ENCODE data around the gene SPTBN1.

DNA sequence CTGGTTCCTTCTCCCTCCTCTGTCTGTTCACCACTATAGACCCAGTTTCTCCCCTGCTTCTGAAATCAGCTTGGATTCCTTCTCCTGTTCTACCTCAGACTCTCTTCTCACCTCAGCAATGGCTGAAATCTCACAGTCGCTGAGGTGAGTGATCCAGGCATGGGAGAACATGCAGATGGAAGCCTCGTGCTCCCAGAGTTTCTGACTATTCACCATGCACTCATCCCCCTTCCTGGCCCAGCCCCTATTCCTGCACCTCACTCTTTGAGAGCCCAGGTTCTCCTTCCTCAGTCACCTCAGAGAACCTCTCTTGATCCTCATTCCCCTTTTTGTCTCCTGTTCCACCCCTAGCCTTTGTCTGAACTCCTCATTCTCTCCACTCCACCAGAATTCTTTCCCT is 78.5 kb downstream of the SPTBN1 start:
- TF ChIP-seq EZH2 (IDR thresholded peaks at IDR 0.05; ENCODE audit: insufficient read depth, poor library complexity, severe bottlenecking), result no peak
- no peak for TF ChIP-seq EZH2phosphoT487 (IDR thresholded peaks at IDR 0.05; ENCODE audit: insufficient read depth, low read depth)

Data from GM23248 (cell line).